ENCODE data around the gene BBS10. TPM values are rescaled to one million over a fixed set of nuclear protein-coding genes. Genes with fewer than 3 reads are reported as not detected.

Gene BBS10
- total and polyA plus RNA-seq, 9 of the 15 experiments (the other 6 are each of a cell fraction or from before 2014, with no cell fraction given) = 2.3 to 14.9 (median 5.9) TPM

DNA sequence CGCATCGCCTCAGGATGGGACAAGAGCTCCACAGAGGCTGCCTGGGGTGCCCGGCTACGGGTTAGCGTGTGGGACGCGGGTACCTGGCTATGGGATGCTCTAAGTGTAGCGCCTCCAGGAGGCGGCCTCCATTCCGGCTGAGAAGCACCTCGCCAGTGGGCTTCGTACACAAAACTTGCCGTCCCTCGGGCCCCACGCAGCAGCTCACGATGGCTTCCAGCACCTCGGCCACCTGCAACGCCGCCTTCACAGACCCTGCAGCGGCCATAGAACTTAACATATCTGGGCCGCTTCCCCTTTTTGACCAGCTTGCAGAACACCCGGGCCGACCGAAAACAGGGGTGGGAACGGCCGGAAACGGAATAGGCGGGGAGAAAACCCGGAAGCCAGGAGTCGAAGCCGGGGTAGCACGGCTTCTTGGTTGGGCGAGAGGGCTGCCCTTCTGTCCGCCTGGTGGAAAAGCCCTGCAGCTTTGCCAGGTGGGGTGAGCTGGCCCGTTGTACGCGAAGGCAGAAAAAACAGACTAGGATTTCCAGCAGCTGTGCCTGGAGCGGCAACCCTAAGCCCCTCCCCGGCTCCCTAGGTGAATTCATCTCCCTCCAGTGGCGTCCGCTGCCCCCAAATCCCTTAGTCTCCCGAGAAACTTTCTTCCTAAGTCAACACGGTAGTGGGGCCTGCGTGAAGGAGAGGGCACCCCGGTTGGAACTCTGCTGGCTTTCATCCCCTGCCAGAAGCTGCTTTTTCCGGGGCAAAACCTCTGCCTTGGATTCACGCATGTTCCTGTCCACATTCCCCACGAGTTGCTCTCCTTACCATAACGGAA, at the start of gene BBS10 (continued):
- TF ChIP-seq, protein P1, sequence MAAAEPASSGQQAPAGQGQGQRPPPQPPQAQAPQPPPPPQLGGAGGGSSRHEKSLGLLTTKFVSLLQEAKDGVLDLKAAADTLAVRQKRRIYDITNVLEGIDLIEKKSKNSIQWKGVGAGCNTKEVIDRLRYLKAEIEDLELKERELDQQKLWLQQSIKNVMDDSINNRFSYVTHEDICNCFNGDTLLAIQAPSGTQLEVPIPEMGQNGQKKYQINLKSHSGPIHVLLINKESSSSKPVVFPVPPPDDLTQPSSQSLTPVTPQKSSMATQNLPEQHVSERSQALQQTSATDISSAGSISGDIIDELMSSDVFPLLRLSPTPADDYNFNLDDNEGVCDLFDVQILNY (CRISPR knock-in tag; IDR thresholded peaks at IDR 0.05) = no peak
- TF ChIP-seq ZNF316 (IDR thresholded peaks at IDR 0.05) (peak; percentile 68), JUND (IDR thresholded peaks at IDR 0.05; ENCODE audit: borderline replicate concordance, low read depth, low read length) (no peak), JUND (tag; IDR thresholded peaks at IDR 0.05; ENCODE audit: borderline replicate concordance, low read depth, low read length) (no peak; the same call in 2 of the 3 replicates), TCF7L2 (IDR thresholded peaks at IDR 0.05; ENCODE audit: low read depth, low read length) (no peak), SAP30 (IDR thresholded peaks at IDR 0.05; ENCODE audit: borderline replicate concordance, insufficient read depth, low read depth, low read length, poor library complexity, severe bottlenecking) (peak; percentile 39), RAD21 (CRISPR knock-in tag; conservative IDR thresholded peaks at IDR 0.05 in 1 of 2, IDR thresholded peaks at IDR 0.05 in 1 of 2) (peak in 1 of 2 experiments; percentile 41; a peak in 3 of 4 replicates), SIN3A (IDR thresholded peaks at IDR 0.05; ENCODE audit: borderline replicate concordance in 2 of 2, control insufficient read depth in 1 of 2, low read depth in 2 of 2, low read length in 2 of 2) (peak; percentile 33 to 53; a peak in 1 of 4 replicates), ZNF639 (CRISPR knock-in tag; conservative IDR thresholded peaks at IDR 0.05 in 1 of 2, IDR thresholded peaks at IDR 0.05 in 1 of 2) (peak in 1 of 2 experiments; percentile 54; a peak in 1 of 4 replicates), ZBTB17 (CRISPR knock-in tag; IDR thresholded peaks at IDR 0.05) (peak; percentile 44; the same call in 1 of the 2 replicates), EGR1 (conservative IDR thresholded peaks at IDR 0.05) (no peak), NKRF (IDR thresholded peaks at IDR 0.05; ENCODE audit: borderline replicate concordance) (peak; percentile 37; the same call in 1 of the 2 replicates), CHD4 (IDR thresholded peaks at IDR 0.05; ENCODE audit: insufficient read depth, insufficient replicate concordance, low read depth, low read length, poor library complexity, severe bottlenecking) (no peak), ZNF696 (CRISPR knock-in tag; conservative IDR thresholded peaks at IDR 0.05) (no peak), SIRT6 (IDR thresholded peaks at IDR 0.05; ENCODE audit: low read depth, low read length) (no peak), TFAM (CRISPR knock-in tag; conservative IDR thresholded peaks at IDR 0.05) (no peak), NR3C1 (CRISPR knock-in tag; IDR thresholded peaks at IDR 0.05) (no peak)
- TF ChIP-seq, protein P2, sequence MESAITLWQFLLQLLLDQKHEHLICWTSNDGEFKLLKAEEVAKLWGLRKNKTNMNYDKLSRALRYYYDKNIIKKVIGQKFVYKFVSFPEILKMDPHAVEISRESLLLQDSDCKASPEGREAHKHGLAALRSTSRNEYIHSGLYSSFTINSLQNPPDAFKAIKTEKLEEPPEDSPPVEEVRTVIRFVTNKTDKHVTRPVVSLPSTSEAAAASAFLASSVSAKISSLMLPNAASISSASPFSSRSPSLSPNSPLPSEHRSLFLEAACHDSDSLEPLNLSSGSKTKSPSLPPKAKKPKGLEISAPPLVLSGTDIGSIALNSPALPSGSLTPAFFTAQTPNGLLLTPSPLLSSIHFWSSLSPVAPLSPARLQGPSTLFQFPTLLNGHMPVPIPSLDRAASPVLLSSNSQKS (CRISPR knock-in tag; IDR thresholded peaks at IDR 0.05) = no peak
